Activated CD4-positive, CD25-positive, alpha-beta regulatory T cell (primary cell): ENCODE data around the gene CNTN1.

Experiments used
- DNase-seq, 4 experiments: peaks; one replicate each; lab custom pipeline; 2025; lab: John Stamatoyannopoulos, UW

Gene CNTN1

DNA sequence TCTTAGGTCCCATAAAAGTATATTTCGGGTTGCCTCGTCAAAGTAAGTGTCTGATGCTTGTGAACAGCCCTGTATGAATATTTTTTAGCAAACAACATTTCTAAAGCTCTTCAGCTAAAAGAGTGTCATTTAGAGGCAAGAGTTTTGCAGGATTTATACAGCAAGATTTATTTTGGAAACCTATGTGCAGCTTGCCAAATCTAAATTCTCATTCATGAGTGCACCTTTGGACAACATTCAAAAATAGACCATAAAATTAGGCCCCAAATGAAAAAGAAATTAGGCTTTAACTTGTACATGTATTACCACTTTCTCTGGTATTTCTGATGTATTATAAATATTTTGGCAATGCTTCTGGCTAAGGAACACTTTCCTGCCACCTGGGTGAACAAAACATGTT is 271.5 kb downstream of the CNTN1 start:
- no peak for DNase-seq

- DNase-seq: no peak
Measured at GRCh38 chr12:40969796-40970195, 277.6 kb downstream of the CNTN1 start.

GRCh38 chr12:40970320-40970907 is 278.2 kb downstream of the CNTN1 start:
- DNase-seq: no peak

DNA sequence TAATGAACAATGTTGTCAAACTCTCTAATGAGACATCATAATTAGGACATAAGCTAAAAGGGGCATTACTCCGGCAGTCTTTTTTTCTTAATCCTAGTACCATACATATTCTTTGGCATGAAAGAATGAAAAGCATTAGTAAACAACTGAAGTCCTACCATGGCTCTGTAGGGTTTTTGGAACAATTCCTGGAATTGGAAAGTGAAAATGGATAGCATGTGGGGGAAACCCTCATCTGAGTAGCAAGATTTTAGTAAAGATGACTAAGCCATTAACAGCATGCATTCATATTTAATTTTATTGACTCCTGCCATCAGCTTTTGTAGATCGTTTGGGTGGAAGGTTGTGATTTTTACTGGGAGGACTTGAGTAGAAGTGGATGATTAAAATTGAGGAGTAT is 279.7 kb downstream of the CNTN1 start:
- no peak for DNase-seq

DNA sequence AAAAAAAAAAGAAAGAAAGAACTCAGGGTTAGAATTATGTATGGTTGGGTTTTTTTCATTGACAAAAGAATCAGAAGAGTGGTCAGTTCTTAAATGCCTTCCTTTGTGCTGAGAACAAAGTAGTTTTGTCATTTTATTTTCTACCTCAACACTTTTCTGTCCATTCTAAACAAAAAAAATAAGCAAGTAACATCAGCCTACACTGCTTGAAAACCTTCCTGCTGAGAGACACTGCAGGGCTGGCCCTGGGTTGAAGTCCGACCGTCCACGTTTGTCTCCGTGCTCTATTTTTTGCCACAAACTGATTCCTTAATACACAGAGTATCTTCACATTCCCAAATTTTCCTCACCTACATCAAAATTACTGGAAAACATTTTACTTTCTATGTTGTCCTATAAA is 284.3 kb downstream of the CNTN1 start:
- no peak for DNase-seq

DNA sequence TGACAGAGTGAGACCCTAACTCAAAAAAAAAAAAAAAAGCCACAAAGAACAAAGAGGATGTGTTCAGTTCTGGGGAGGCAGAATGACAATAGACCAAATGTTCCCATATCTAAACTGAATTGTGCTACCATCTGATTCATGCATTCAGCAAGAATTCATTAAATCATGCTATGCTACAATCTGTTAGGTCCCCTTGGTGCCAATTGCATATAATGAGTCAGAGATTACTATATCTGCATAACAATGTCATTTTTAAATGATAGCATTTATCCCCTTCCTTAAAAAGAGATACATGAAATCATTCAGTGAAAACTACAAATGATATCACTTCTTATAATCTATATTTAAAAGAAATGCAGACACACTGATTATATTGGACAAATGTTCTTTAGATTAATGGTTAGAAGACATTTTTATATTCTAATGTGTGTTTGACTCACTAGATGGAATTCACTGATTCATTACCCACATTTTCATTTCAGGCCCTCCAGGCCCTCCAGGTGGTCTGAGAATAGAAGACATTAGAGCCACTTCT is 288.3 kb downstream of the CNTN1 start:
- DNase-seq: no peak

DNA sequence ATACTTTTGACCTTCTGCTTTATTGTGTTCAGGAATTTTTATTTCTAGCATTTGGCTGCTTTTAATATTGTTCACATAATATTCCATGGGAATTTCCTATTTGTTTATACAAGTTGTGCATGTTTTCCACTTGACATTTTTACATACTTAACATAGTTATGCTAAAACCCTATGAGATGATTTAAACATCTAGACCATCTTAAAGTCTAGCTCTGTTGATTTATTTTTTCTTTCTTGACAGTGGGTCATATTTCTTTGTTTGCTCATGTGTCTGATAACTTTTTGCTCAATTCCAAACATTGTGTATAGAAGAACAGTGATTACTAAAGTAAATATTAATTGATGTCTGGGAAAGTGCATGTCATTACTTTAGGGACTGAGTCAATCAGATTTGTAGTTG is 293.8 kb downstream of the CNTN1 start:
- DNase-seq: no peak

- no peak for DNase-seq
Measured at GRCh38 chr12:40988355-40988754, 296.1 kb downstream of the CNTN1 start.

DNA sequence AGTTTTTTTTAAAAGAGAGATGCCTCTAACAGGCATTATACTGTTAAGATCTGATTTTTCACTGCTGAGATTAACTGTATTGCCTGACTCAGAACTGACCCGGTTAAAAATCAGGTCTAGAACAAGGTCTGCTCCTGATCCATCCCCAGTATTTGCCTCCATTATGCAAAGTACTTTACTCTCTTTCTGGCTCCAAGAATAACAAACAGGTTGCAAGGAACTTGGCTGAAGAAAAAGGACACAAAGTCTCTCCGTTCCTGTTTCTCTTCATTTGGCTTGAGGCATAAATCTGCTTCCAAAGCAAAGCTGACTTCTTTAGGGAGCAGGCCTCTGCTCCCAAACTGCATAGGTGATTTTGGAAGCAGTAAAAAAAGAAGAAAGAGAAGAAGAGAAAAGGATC is 296.6 kb downstream of the CNTN1 start:
- no peak for DNase-seq

GRCh38 chr12:40989785-40990184 is 297.5 kb downstream of the CNTN1 start:
- DNase-seq: no peak

DNA sequence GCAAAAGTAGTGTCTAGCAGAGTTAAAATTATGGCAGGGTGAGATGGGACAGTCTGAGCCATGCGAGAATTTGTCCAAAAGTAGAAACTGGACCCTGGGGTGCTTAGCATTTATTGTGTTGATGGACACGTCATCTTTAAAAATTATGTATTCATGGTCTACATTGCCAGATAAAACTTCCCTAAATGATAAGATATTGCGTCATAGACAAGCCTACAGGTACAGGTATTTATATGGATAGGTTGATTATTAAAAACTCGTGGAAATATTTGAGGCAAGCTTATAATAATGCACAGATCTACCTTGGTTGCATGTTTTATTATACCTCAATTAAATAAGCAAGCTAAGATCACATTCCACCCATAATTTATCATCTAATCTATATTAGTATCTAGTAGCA is 299.9 kb downstream of the CNTN1 start:
- DNase-seq: no peak

GRCh38 chr12:40992674-40993073 is 300.4 kb downstream of the CNTN1 start:
- DNase-seq: no peak

DNA sequence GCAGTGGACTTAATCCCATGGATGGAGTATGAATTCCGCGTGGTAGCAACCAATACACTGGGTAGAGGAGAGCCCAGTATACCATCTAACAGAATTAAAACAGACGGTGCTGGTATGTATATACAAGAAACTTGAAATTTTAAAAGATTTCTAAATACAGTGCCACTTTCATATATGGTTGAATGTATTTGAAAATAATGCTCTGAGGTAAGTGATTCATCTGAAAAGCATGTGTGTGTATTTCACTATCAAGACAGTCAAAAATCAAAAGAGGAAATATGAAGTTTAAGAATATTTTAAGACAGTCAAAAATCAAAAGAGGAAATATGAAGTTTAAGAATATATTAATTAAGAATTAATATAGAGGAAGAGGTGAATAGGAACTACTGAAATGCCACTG is 300.9 kb downstream of the CNTN1 start:
- no peak for DNase-seq

- no peak for DNase-seq
Measured at GRCh38 chr12:40996091-40996490, 303.9 kb downstream of the CNTN1 start.

- DNase-seq: no peak
Measured at GRCh38 chr12:40999210-40999609, 307.0 kb downstream of the CNTN1 start.

DNA sequence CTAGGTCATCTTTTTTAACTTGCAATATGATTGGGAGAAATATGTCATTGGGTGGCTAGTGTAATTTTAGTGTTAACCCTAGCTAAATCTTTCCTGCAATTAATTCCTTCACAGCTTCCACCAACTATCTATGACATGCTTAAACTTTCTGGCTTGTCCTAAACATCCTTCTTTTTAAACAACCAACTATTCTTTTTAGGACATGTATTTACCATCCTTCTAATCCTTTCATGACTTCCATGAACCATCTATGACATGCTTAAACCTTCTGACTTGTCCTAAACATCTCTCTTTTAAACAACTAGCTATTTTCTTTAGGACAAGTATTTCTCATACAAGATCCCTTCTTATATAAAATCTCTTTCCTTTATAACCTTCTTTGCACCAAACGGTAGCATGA is 316.2 kb downstream of the CNTN1 start:
- DNase-seq: no peak

DNA sequence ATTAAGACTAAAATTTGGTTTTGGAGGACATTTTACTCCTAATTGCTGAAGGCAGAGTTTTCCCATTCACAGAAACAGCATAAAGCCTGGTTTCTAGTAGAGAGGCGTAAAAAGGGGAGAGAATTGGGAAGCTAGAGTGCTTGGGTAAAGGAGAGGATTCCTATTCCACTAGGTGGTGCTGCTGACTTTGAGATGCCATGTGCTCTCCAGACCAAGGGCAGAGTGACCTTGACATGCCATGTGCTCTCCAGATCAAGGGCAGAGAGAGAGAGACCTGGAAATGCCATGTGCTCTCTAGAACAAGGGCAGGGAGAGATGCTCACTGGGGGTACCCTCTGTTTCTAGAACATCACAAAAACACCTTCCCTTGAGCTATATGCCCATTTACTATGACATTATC is 319.7 kb downstream of the CNTN1 start:
- no peak for DNase-seq

DNA sequence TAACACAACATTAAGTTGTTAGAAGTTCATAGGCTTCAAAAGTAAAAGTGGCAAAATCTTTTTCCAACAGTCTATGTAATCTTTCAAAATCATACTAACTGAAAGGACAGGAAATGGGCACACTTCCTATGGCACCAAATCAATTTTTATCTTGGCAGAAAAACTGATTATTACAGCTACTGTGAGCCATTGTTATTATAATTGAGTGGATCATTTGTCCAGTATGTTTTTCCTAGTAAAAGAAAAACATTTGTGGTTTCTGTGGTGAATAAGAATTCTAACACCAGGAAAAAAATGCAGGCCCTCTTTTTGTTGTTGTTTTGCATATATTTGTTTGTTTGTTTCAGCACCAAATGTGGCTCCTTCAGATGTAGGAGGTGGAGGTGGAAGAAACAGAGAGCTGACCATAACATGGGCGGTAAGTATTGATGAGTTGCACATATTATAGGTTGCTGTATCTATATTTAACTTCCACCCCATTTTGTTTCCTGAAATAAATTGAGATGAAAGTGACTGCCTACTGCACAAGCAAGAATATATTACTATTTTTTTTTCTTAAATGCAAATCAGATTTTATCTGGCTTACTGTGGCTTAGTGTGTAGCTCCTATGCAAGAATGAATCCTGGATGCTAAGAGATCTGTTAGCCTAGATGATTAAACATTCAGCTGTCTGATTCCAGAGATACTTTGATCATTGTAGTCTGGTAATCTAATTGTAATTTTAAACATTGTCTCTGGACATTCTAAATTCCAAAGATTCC is 321.8 kb downstream of the CNTN1 start:
- no peak for DNase-seq

- no peak for DNase-seq
Measured at GRCh38 chr12:41014643-41015020, 322.4 kb downstream of the CNTN1 start.

GRCh38 chr12:41018010-41018409 is 325.8 kb downstream of the CNTN1 start:
- DNase-seq: no peak

- no peak for DNase-seq
Measured at GRCh38 chr12:41019461-41019860, 327.2 kb downstream of the CNTN1 start.

- DNase-seq: no peak
Measured at GRCh38 chr12:41023836-41024235, 331.6 kb downstream of the CNTN1 start.

DNA sequence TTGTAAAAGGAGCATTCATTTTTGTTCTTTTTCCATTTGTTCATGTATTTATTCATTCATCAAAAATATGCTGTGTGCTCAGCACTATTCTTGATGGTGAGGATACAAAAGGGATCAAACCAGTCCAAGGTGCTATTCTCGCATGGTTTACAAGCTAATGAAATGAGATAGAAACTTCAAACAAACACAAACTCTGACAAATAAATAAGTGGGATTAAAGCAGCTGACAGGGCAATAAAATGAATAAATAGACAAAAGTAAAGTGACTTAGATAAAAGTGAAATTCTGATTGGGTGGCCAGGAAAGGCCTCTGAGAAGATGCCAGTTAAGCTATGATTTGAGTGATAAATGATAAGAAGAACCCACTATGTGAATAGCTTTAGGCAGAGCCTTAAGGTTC is 333.9 kb downstream of the CNTN1 start:
- DNase-seq: no peak

GRCh38 chr12:41032386-41032785 is 340.1 kb downstream of the CNTN1 start:
- DNase-seq: no peak
